ENCODE measurements around the gene TMEM238L.

Gene TMEM238L

GRCh38 chr17:10775058-10775457 lies 28.8 kb downstream of the TMEM238L start:
- no peak overlapping the region for H3K27ac Mint-ChIP-seq
- no peaks in the 10 kb centered on the region for H3K4me1 Mint-ChIP-seq

DNA sequence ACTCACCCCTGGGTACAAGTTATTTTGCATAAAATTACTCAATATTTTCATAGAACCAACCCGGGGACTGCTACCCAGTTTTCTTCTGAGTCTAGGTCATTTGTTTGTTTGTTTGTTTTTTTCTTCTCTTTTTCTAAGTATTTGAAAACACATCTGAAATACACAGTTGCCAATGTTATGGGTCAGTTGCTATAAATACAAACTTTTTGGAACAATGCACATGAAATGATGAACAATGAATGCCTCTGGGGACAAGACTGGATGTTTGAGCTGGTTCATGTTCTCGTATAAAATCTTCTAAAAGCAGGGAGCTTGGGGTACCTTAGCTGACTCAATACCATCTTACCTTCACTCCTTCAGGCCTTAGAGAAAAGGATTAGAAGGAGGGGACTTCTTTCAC lies 30.5 kb downstream of the TMEM238L start:
- H3K4me1 Mint-ChIP-seq, result no peaks in the 10 kb centered on the region
- no peaks in the 10 kb centered on the region for H3K27me3 Mint-ChIP-seq
- peaks cover 10% of the 10 kb centered on the region for H3K9me3 Mint-ChIP-seq
- ATAC-seq (no peak), DNase-seq (no peak)
- peaks cover 3% of the 10 kb centered on the region for H3K36me3 Mint-ChIP-seq (ENCODE audit: low read depth)
- H3K4me3 Mint-ChIP-seq, result no peak overlapping the region
- H3K27ac Mint-ChIP-seq, result no peak overlapping the region

More at GRCh38 chr17:10775058-10775457, 28.8 kb downstream of the TMEM238L start:
- DNase-seq, result no peak
- no peak for ATAC-seq
- Mint-ChIP-seq H3K27me3 (no peaks in the 10 kb centered on the region), H3K9me3 (peaks cover 10% of the 10 kb centered on the region), H3K36me3 (ENCODE audit: low read depth) (peaks cover 3% of the 10 kb centered on the region), H3K4me3 (no peak overlapping the region)

- H3K27ac Mint-ChIP-seq, result no peak overlapping the region
- H3K27me3 Mint-ChIP-seq, result no peaks in the 10 kb centered on the region
- no peak for ATAC-seq
- DNase-seq, result peak; percentile 65
- H3K4me3 Mint-ChIP-seq, result no peak overlapping the region
- peaks cover 10% of the 10 kb centered on the region for H3K9me3 Mint-ChIP-seq
- H3K36me3 Mint-ChIP-seq (ENCODE audit: low read depth), result peaks cover 3% of the 10 kb centered on the region
- H3K4me1 Mint-ChIP-seq, result no peaks in the 10 kb centered on the region
These were observed 31.2 kb downstream of the TMEM238L start for GRCh38 chr17:10772425-10773380.

- no peaks in the 10 kb centered on the region for H3K4me1 Mint-ChIP-seq
- no peak overlapping the region for H3K27ac Mint-ChIP-seq
- peaks cover 10% of the 10 kb centered on the region for H3K9me3 Mint-ChIP-seq
- DNase-seq (no peak), ATAC-seq (no peak)
- H3K36me3 Mint-ChIP-seq (ENCODE audit: low read depth), result peaks cover 3% of the 10 kb centered on the region
- H3K27me3 Mint-ChIP-seq, result no peaks in the 10 kb centered on the region
- H3K4me3 Mint-ChIP-seq, result no peak overlapping the region
These were observed 32.8 kb downstream of the TMEM238L start for GRCh38 chr17:10771148-10771547.

GRCh38 chr17:10769840-10770239 lies 34.1 kb downstream of the TMEM238L start:
- peaks cover 3% of the 10 kb centered on the region for H3K36me3 Mint-ChIP-seq (ENCODE audit: low read depth)
- H3K27me3 Mint-ChIP-seq, result no peaks in the 10 kb centered on the region
- H3K4me3 Mint-ChIP-seq, result no peak overlapping the region
- H3K27ac Mint-ChIP-seq, result no peak overlapping the region
- ATAC-seq, result no peak
- H3K4me1 Mint-ChIP-seq, result no peaks in the 10 kb centered on the region
- DNase-seq, result no peak
- H3K9me3 Mint-ChIP-seq, result peaks cover 10% of the 10 kb centered on the region

DNA sequence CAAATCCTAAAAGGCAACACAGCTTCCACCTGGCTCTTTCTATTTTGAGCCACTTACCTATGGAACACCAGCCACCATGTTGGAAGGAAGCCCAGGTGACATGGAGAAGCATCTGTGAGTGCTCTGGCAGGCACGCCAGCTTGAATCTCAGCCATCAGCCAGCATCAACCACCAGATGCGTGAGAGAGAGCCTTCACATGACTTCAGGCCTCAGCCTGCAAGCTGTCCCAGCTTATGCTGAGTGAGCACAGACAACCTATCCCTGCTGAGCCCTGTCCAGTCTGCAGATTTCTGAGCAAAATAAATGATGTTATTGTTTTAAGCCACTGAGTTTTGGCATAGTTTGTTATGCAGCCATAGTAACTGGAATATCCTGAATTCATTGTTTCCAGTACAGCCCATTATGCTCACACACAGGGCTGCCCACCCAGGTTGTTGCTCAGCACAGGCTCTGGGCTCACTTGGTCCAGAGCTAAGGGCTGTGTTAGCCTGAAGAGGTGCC lies 35.1 kb downstream of the TMEM238L start:
- no peak for ATAC-seq
- Mint-ChIP-seq H3K9me3 (peaks cover 10% of the 10 kb centered on the region), H3K36me3 (ENCODE audit: low read depth) (peaks cover 3% of the 10 kb centered on the region), H3K27me3 (no peaks in the 10 kb centered on the region), H3K27ac (no peak overlapping the region), H3K4me1 (no peaks in the 10 kb centered on the region), H3K4me3 (no peak overlapping the region)
- no peak for DNase-seq

DNA sequence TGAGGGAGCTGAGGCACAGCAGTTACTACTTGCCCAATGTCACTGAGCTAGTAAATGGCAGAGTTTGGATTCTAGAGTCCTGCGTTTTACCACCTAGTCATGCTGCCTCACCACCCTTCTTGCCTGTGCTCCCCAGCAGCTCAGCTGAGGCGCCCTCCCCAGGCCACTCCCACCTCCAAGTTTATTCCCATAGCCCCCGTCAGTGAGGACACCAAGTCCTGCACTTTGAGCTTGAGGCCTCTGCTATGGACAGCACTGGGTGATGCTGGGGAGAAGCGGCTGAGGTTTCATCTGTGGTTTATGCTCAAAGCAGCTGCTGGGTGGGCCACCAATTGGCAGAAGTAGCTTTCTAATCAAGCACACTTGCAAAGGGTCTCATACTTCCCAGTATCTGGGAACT lies 36.7 kb downstream of the TMEM238L start:
- H3K4me1 Mint-ChIP-seq, result no peaks in the 10 kb centered on the region

DNA sequence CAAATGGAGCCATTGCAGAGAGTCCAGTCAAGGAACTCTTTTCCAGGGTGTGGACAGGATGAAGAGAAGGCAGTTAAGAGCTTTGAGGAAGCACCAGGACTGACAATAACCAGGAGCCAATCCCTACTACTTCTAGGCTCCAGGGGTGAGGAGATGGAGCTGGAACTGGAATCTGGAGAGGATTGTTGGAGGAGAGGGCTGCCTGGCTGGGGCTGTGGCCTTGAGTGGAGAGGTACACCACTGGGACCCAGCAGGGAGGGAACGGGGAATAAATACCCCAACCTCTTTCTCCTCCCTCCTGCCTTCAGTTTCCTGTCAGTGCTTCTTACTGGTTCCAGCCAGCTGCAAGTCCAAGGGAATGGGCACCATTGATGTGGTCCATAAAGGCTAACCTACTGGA lies 41.9 kb downstream of the TMEM238L start:
- no peak for ATAC-seq
- Mint-ChIP-seq H3K27ac (no peak overlapping the region), H3K36me3 (ENCODE audit: low read depth) (no peaks in the 10 kb centered on the region), H3K4me3 (no peak overlapping the region), H3K9me3 (no peaks in the 10 kb centered on the region), H3K27me3 (no peaks in the 10 kb centered on the region), H3K4me1 (no peaks in the 10 kb centered on the region)
- no peak for DNase-seq

More for the DNA sequence above, 36.7 kb downstream of the TMEM238L start:
- DNase-seq, result no peak
- H3K9me3 Mint-ChIP-seq, result peaks cover 7% of the 10 kb centered on the region
- no peak for ATAC-seq
- no peak overlapping the region for H3K27ac Mint-ChIP-seq
- no peak overlapping the region for H3K4me3 Mint-ChIP-seq
- H3K27me3 Mint-ChIP-seq, result no peaks in the 10 kb centered on the region
- H3K36me3 Mint-ChIP-seq (ENCODE audit: low read depth), result peaks cover 1% of the 10 kb centered on the region

GRCh38 chr17:10761281-10761680 lies 42.6 kb downstream of the TMEM238L start:
- ATAC-seq, result no peak
- Mint-ChIP-seq H3K9me3 (no peaks in the 10 kb centered on the region), H3K27me3 (no peaks in the 10 kb centered on the region), H3K4me3 (no peak overlapping the region), H3K4me1 (no peaks in the 10 kb centered on the region), H3K36me3 (ENCODE audit: low read depth) (no peaks in the 10 kb centered on the region), H3K27ac (no peak overlapping the region)
- no peak for DNase-seq

GRCh38 chr17:10758062-10758461 lies 45.8 kb downstream of the TMEM238L start:
- ATAC-seq (no peak), DNase-seq (no peak)
- H3K9me3 Mint-ChIP-seq, result no peaks in the 10 kb centered on the region
- no peaks in the 10 kb centered on the region for H3K4me1 Mint-ChIP-seq
- no peak overlapping the region for H3K4me3 Mint-ChIP-seq
- no peak overlapping the region for H3K27ac Mint-ChIP-seq
- H3K36me3 Mint-ChIP-seq (ENCODE audit: low read depth), result no peaks in the 10 kb centered on the region
- H3K27me3 Mint-ChIP-seq, result no peaks in the 10 kb centered on the region

DNA sequence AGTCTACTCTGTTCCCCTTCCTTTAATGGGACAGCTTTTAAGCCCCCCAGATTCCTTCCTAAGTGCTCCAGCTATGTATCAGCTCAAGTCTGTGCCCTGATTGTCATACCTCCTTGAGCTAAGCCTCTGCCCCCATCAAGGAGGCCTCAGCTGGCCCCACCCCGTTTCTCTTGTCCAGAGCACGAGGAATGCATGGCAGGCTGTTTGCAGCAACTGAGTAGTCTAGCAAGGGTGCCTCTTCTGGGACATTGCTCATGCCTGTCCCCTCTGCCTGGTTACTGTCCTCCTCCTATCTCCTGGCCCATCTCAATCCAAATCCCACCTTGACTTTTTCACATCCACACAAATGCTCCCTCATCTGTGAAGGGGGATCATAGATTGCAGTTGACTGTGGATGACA lies 46.3 kb downstream of the TMEM238L start:
- H3K36me3 Mint-ChIP-seq (ENCODE audit: low read depth), result no peaks in the 10 kb centered on the region
- DNase-seq, result no peak
- no peaks in the 10 kb centered on the region for H3K27me3 Mint-ChIP-seq
- no peak overlapping the region for H3K4me3 Mint-ChIP-seq
- no peaks in the 10 kb centered on the region for H3K4me1 Mint-ChIP-seq
- ATAC-seq, result no peak
- no peak overlapping the region for H3K27ac Mint-ChIP-seq
- no peaks in the 10 kb centered on the region for H3K9me3 Mint-ChIP-seq

DNA sequence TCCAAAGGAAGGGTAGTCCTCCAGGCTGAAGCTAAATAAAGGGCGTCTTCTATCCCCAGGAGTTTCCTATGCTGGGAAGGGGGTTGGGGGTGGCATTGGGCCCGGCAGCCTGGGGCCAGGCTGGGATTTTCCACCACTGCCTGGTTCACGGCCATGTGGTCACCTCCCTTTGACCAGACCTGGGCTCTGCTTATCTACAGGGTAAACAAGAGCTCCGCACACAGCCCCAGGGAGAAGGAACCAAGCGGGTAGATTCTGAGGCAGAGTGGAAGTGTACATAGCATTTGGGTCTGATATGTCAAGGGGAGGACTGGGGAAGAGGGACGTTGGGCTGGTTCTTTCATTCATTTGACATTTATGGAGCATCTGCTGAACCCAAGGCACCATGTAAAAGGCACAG lies 46.8 kb downstream of the TMEM238L start:
- Mint-ChIP-seq H3K27me3 (no peaks in the 10 kb centered on the region), H3K4me3 (no peak overlapping the region), H3K36me3 (ENCODE audit: low read depth) (no peaks in the 10 kb centered on the region), H3K9me3 (no peaks in the 10 kb centered on the region), H3K4me1 (no peaks in the 10 kb centered on the region), H3K27ac (no peak overlapping the region)
- no peak for DNase-seq
- no peak for ATAC-seq

- no peaks in the 10 kb centered on the region for H3K9me3 Mint-ChIP-seq
- no peak overlapping the region for H3K27ac Mint-ChIP-seq
- DNase-seq (no peak), ATAC-seq (no peak)
- H3K4me3 Mint-ChIP-seq, result no peak overlapping the region
- no peaks in the 10 kb centered on the region for H3K4me1 Mint-ChIP-seq
- H3K27me3 Mint-ChIP-seq, result no peaks in the 10 kb centered on the region
- H3K36me3 Mint-ChIP-seq (ENCODE audit: low read depth), result no peaks in the 10 kb centered on the region
These were observed 47.3 kb downstream of the TMEM238L start for GRCh38 chr17:10756619-10757018.

GRCh38 chr17:10756185-10756584 lies 47.7 kb downstream of the TMEM238L start:
- H3K9me3 Mint-ChIP-seq, result no peaks in the 10 kb centered on the region
- no peak overlapping the region for H3K27ac Mint-ChIP-seq
- ATAC-seq, result no peak
- H3K4me1 Mint-ChIP-seq, result no peaks in the 10 kb centered on the region
- DNase-seq, result no peak
- no peaks in the 10 kb centered on the region for H3K36me3 Mint-ChIP-seq (ENCODE audit: low read depth)
- H3K4me3 Mint-ChIP-seq, result no peak overlapping the region
- H3K27me3 Mint-ChIP-seq, result no peaks in the 10 kb centered on the region

GRCh38 chr17:10755592-10756127 lies 48.2 kb downstream of the TMEM238L start:
- Mint-ChIP-seq H3K27ac (no peak overlapping the region), H3K4me3 (no peak overlapping the region), H3K9me3 (no peaks in the 10 kb centered on the region), H3K4me1 (no peaks in the 10 kb centered on the region), H3K27me3 (no peaks in the 10 kb centered on the region), H3K36me3 (ENCODE audit: low read depth) (no peaks in the 10 kb centered on the region)
- DNase-seq (no peak), ATAC-seq (no peak)
